ENCODE measurements around the gene FFAR2.

Gene FFAR2

GRCh38 chr19:35449359-35450043 lies 1.4 kb downstream of the FFAR2 start:
- Histone ChIP-seq H3K4me2 (ENCODE audit: insufficient read depth, low read length, poor library complexity, severe bottlenecking) (no peak overlapping the region), H3K18ac (ENCODE audit: low read length) (peak overlapping the region; percentile 44), H2BK12ac (ENCODE audit: low read length) (no peak overlapping the region), H3K4me1 (ENCODE audit: control insufficient read depth in 2 of 2, insufficient read depth in 1 of 2, low read depth in 1 of 2, low read length in 2 of 2) (peaks cover 0 to 2% of the 10 kb centered on the region in 2 donors), H3K9me3 (replicated peaks in 1 of 2; ENCODE audit: control insufficient read depth in 2 of 2, insufficient read depth in 1 of 2, low read depth in 1 of 2, low read length in 2 of 2) (no peaks in the 10 kb centered on the region), H3K14ac (ENCODE audit: low read length) (no peak overlapping the region), H3K79me1 (ENCODE audit: low read depth, low read length) (no peaks in the 10 kb centered on the region), H3K36me3 (replicated peaks in 1 of 2; ENCODE audit: control insufficient read depth in 2 of 2, insufficient read depth in 2 of 2, low read length in 2 of 2) (no peaks in the 10 kb centered on the region), H3K23ac (ENCODE audit: low read depth, low read length, poor library complexity) (no peak overlapping the region), H4K91ac (ENCODE audit: low read depth, low read length, poor library complexity) (no peak overlapping the region), H3K27me3 (ENCODE audit: control insufficient read depth in 3 of 3, insufficient read depth in 3 of 3, low read depth in 1 of 3, low read length in 3 of 3) (peaks cover 0 to 21% (median 0%) of the 10 kb centered on the region in 3 experiments), H4K8ac (ENCODE audit: low read depth, low read length) (no peak overlapping the region), H3K27ac (replicated peaks; ENCODE audit: low read length) (no peak overlapping the region), H3K4me3 (ENCODE audit: low read length in 2 of 2) (no peak overlapping the region), H2BK5ac (ENCODE audit: low read length) (no peak overlapping the region), H2AK5ac (ENCODE audit: low read depth, low read length) (peak overlapping the region; percentile 6), H2BK120ac (ENCODE audit: low read depth, low read length) (no peak overlapping the region), H2AFZ (ENCODE audit: low read length) (no peak overlapping the region), H3K9ac (ENCODE audit: low read depth, low read length, poor library complexity) (no peak overlapping the region), H2BK15ac (ENCODE audit: low read length) (peak overlapping the region; percentile 2), H3K4ac (ENCODE audit: low read length) (peak overlapping the region; percentile 19)
- WGBS, 2 donors (ENCODE audit: extremely low coverage in 2 of 2, insufficient read length in 2 of 2, insufficient replicate concordance in 1 of 2): no CpG with 5 or more reads among the region's 27 CpGs
- no peak for DNase-seq (ENCODE audit: low spot score)

GRCh38 chr19:35451338-35452096 lies 3.5 kb downstream of the FFAR2 start:
- no CpG with 5 or more reads among the region's 7 CpGs for WGBS, 2 donors (ENCODE audit: extremely low coverage in 2 of 2, insufficient read length in 2 of 2, insufficient replicate concordance in 1 of 2)
- DNase-seq (ENCODE audit: low spot score): no peak
- Histone ChIP-seq H2BK5ac (ENCODE audit: low read length) (no peak overlapping the region), H3K14ac (ENCODE audit: low read length) (no peak overlapping the region), H3K27ac (replicated peaks; ENCODE audit: low read length) (no peak overlapping the region), H3K23ac (ENCODE audit: low read depth, low read length, poor library complexity) (no peak overlapping the region), H2BK15ac (ENCODE audit: low read length) (no peak overlapping the region), H2AFZ (ENCODE audit: low read length) (no peak overlapping the region), H3K9me3 (replicated peaks in 1 of 2; ENCODE audit: control insufficient read depth in 2 of 2, insufficient read depth in 1 of 2, low read depth in 1 of 2, low read length in 2 of 2) (no peaks in the 10 kb centered on the region), H3K9ac (ENCODE audit: low read depth, low read length, poor library complexity) (no peak overlapping the region), H3K18ac (ENCODE audit: low read length) (no peak overlapping the region), H2BK120ac (ENCODE audit: low read depth, low read length) (no peak overlapping the region), H4K91ac (ENCODE audit: low read depth, low read length, poor library complexity) (no peak overlapping the region), H3K4ac (ENCODE audit: low read length) (no peak overlapping the region), H3K4me3 (ENCODE audit: low read length in 2 of 2) (no peak overlapping the region), H3K36me3 (replicated peaks in 1 of 2; ENCODE audit: control insufficient read depth in 2 of 2, insufficient read depth in 2 of 2, low read length in 2 of 2) (no peaks in the 10 kb centered on the region), H3K4me2 (ENCODE audit: insufficient read depth, low read length, poor library complexity, severe bottlenecking) (no peak overlapping the region), H3K4me1 (ENCODE audit: control insufficient read depth in 2 of 2, insufficient read depth in 1 of 2, low read depth in 1 of 2, low read length in 2 of 2) (peaks cover 0 to 2% of the 10 kb centered on the region in 2 donors), H3K79me1 (ENCODE audit: low read depth, low read length) (no peaks in the 10 kb centered on the region), H2BK12ac (ENCODE audit: low read length) (no peak overlapping the region), H3K27me3 (ENCODE audit: control insufficient read depth in 3 of 3, insufficient read depth in 3 of 3, low read depth in 1 of 3, low read length in 3 of 3) (peaks cover 0 to 21% (median 0%) of the 10 kb centered on the region in 3 experiments), H2AK5ac (ENCODE audit: low read depth, low read length) (no peak overlapping the region), H4K8ac (ENCODE audit: low read depth, low read length) (no peak overlapping the region)

- Histone ChIP-seq H3K4ac (ENCODE audit: low read length) (no peak overlapping the region), H3K9ac (ENCODE audit: low read depth, low read length, poor library complexity) (no peak overlapping the region), H3K4me1 (ENCODE audit: control insufficient read depth in 2 of 2, insufficient read depth in 1 of 2, low read depth in 1 of 2, low read length in 2 of 2) (no peaks in the 10 kb centered on the region), H2AFZ (ENCODE audit: low read length) (no peak overlapping the region), H3K18ac (ENCODE audit: low read length) (no peak overlapping the region), H3K79me1 (ENCODE audit: low read depth, low read length) (no peaks in the 10 kb centered on the region), H3K9me3 (replicated peaks in 1 of 2; ENCODE audit: control insufficient read depth in 2 of 2, insufficient read depth in 1 of 2, low read depth in 1 of 2, low read length in 2 of 2) (no peaks in the 10 kb centered on the region), H3K27me3 (ENCODE audit: control insufficient read depth in 3 of 3, insufficient read depth in 3 of 3, low read depth in 1 of 3, low read length in 3 of 3) (peaks cover 0 to 16% (median 0%) of the 10 kb centered on the region in 3 experiments), H2BK5ac (ENCODE audit: low read length) (no peak overlapping the region), H3K14ac (ENCODE audit: low read length) (no peak overlapping the region), H4K8ac (ENCODE audit: low read depth, low read length) (no peak overlapping the region), H2AK5ac (ENCODE audit: low read depth, low read length) (no peak overlapping the region), H3K36me3 (replicated peaks in 1 of 2; ENCODE audit: control insufficient read depth in 2 of 2, insufficient read depth in 2 of 2, low read length in 2 of 2) (no peaks in the 10 kb centered on the region), H3K4me3 (ENCODE audit: low read length in 2 of 2) (no peak overlapping the region), H2BK120ac (ENCODE audit: low read depth, low read length) (no peak overlapping the region), H3K4me2 (ENCODE audit: insufficient read depth, low read length, poor library complexity, severe bottlenecking) (no peak overlapping the region), H3K27ac (replicated peaks; ENCODE audit: low read length) (no peak overlapping the region), H4K91ac (ENCODE audit: low read depth, low read length, poor library complexity) (no peak overlapping the region), H2BK15ac (ENCODE audit: low read length) (no peak overlapping the region), H3K23ac (ENCODE audit: low read depth, low read length, poor library complexity) (no peak overlapping the region), H2BK12ac (ENCODE audit: low read length) (no peak overlapping the region)
- no peak for DNase-seq (ENCODE audit: low spot score)
- no CpG with 5 or more reads among the region's 2 CpGs for WGBS, 2 donors (ENCODE audit: extremely low coverage in 2 of 2, insufficient read length in 2 of 2, insufficient replicate concordance in 1 of 2)
Measured at GRCh38 chr19:35454663-35455062, 6.6 kb downstream of the FFAR2 start.

GRCh38 chr19:35455616-35456201 lies 7.7 kb downstream of the FFAR2 start:
- no peak overlapping the region for H3K14ac ChIP-seq (ENCODE audit: low read length)
- WGBS, 2 donors (ENCODE audit: extremely low coverage in 2 of 2, insufficient read length in 2 of 2, insufficient replicate concordance in 1 of 2): no CpG with 5 or more reads among the region's 3 CpGs
- H2AK5ac ChIP-seq (ENCODE audit: low read depth, low read length): no peak overlapping the region
- H2BK15ac ChIP-seq (ENCODE audit: low read length): no peak overlapping the region
- H4K8ac ChIP-seq (ENCODE audit: low read depth, low read length): no peak overlapping the region
- no peak for DNase-seq (ENCODE audit: low spot score)
- H3K36me3 ChIP-seq (replicated peaks in 1 of 2; ENCODE audit: control insufficient read depth in 2 of 2, insufficient read depth in 2 of 2, low read length in 2 of 2): no peaks in the 10 kb centered on the region
- H3K23ac ChIP-seq (ENCODE audit: low read depth, low read length, poor library complexity): no peak overlapping the region
- no peak overlapping the region for H2BK5ac ChIP-seq (ENCODE audit: low read length)
- H4K91ac ChIP-seq (ENCODE audit: low read depth, low read length, poor library complexity): no peak overlapping the region
- peaks cover 0 to 12% (median 0%) of the 10 kb centered on the region in 3 experiments for H3K27me3 ChIP-seq (ENCODE audit: control insufficient read depth in 3 of 3, insufficient read depth in 3 of 3, low read depth in 1 of 3, low read length in 3 of 3)
- H2AFZ ChIP-seq (ENCODE audit: low read length): no peak overlapping the region
- no peak overlapping the region for H3K27ac ChIP-seq (replicated peaks; ENCODE audit: low read length)
- no peak overlapping the region for H3K9ac ChIP-seq (ENCODE audit: low read depth, low read length, poor library complexity)
- H3K9me3 ChIP-seq (replicated peaks in 1 of 2; ENCODE audit: control insufficient read depth in 2 of 2, insufficient read depth in 1 of 2, low read depth in 1 of 2, low read length in 2 of 2): no peaks in the 10 kb centered on the region
- no peak overlapping the region for H2BK120ac ChIP-seq (ENCODE audit: low read depth, low read length)
- H3K18ac ChIP-seq (ENCODE audit: low read length): no peak overlapping the region
- H3K4me3 ChIP-seq (ENCODE audit: low read length in 2 of 2): no peak overlapping the region
- no peak overlapping the region for H3K4ac ChIP-seq (ENCODE audit: low read length)
- no peaks in the 10 kb centered on the region for H3K4me1 ChIP-seq (ENCODE audit: control insufficient read depth in 2 of 2, insufficient read depth in 1 of 2, low read depth in 1 of 2, low read length in 2 of 2)
- no peak overlapping the region for H3K4me2 ChIP-seq (ENCODE audit: insufficient read depth, low read length, poor library complexity, severe bottlenecking)
- H3K79me1 ChIP-seq (ENCODE audit: low read depth, low read length): no peaks in the 10 kb centered on the region
- H2BK12ac ChIP-seq (ENCODE audit: low read length): no peak overlapping the region

All from neuronal stem cell (in vitro differentiated cells).